GM18498 (cell line): ENCODE results near the gene SPOCK1.

Experiments used
- ATAC-seq: cut with Tn5 transposase; IDR thresholded peaks from one replicate; pipeline ENCODE4 v1.9.1; 2021; ENCODE audit warnings: mild to moderate bottlenecking, moderate library complexity; ENCODE audit not compliant: unreplicated experiment

The SPOCK1 gene

GRCh38 chr5:137496919-137497318, 2.2 kb downstream of the SPOCK1 start:
- ATAC-seq: no peak

DNA sequence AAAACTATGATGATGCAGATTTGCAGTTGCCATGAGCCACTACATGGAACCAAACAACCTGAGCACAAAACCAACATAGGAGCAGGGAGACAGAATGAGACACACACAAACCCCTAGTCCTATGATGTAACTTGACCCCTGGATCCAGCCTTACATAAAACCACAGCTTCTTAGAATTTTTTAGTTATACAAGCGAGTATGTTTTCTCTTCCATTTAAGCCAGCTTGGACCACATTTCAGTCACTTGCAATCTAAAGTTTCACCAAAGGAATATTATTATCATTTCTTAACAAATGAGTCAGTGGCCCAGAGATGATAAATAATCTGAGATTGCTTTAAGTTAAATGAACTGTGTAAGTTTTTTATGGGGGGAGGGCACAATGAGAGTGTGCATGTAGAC, 6.8 kb downstream of the SPOCK1 start:
- no peak for ATAC-seq

- ATAC-seq: no peak
Measured at GRCh38 chr5:137491121-137491520, 8.0 kb downstream of the SPOCK1 start.

GRCh38 chr5:137490591-137490990, 8.5 kb downstream of the SPOCK1 start:
- no peak for ATAC-seq

DNA sequence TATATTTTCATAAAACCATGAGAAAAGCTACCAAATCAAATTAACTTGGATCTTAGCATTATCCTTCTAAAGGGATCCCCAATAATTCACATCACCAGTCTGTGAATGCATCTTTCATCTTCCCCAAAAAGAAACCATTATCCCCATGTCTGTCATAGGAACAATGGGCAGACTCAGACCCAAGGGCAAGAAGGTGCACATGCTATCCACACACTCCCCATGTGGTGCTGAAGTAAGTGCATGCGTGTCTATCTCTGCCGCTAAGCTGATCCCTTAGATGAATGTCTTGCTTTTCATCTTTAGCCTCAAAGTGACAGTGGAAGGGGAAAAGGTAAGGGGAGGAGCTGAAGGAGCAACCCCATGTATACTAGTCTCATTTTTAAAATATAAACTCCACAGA, 10.2 kb downstream of the SPOCK1 start:
- no peak for ATAC-seq

GRCh38 chr5:137488516-137488915, 10.6 kb downstream of the SPOCK1 start:
- no peak for ATAC-seq

DNA sequence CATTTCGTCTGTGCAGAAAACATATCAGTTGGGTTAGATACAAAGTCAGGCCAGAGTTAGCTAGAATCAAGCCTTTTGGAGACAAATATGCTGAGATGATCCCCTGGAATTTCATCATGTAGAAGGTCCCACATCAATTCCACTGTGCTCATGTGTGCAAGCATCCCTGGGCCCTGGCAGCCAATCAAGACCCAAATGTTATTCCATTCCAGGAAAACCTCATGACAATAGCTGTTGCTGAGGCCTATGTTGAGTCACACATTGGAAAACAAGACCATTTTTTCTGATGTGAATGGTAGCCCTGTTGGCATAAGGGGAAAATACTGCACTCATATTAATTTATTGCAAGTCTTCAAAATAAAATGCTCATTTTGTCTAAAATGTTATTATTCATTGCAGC, 11.5 kb downstream of the SPOCK1 start:
- no peak for ATAC-seq

GRCh38 chr5:137486707-137487106, 12.4 kb downstream of the SPOCK1 start:
- ATAC-seq: no peak

DNA sequence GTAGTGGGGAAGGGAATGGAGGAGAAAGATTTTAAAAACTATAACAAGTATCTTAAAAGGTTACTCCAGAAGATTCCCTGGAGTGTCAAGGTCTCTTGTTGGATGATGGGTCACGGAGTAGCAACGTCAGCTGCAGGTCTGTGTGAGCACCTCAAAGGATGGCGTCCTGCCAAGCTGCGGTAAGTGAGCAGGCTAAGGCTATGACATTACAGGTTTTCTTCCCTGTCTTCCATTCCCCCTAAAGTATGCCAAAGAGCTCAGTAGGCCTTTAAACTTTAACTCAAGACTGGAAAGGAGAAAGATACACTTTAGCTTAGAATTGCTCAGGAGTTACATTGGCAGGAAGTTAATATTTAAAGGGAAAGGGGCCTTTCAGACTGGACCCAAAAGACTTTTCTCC, 17.5 kb downstream of the SPOCK1 start:
- no peak for ATAC-seq

DNA sequence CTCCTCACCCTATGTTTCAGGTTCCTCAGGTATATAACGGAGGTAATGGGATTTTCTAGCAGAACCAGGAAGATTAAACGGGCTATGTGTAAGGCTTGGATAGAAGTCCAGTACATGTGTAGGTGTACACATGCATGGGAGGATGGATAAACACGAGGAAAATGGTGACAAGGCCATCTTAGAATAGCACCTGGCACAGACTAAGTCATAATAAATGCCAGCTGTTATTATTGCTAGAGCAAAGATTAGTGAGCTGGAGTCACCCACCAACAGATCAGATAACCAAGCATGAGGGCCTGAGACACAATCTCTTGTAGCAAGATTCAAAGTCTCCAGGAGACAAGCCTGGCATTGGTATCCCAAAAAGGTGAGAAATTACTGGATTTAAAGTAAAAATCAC, 21.1 kb downstream of the SPOCK1 start:
- no peak for ATAC-seq

DNA sequence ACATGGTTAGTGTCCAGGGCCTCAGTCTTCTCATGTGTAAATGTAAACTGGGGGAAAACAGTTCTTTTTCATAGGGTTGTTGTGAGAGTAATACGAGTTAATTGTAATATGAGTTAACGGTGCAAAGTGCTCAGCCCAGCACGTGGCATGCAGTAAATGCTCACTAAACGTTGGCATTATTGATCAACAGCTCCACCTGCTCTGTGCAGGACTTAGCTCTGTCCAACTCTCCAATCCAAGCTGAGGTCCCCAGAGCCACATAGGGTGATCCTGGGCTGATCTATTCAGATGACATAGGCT, 28.3 kb downstream of the SPOCK1 start:
- ATAC-seq: no peak

DNA sequence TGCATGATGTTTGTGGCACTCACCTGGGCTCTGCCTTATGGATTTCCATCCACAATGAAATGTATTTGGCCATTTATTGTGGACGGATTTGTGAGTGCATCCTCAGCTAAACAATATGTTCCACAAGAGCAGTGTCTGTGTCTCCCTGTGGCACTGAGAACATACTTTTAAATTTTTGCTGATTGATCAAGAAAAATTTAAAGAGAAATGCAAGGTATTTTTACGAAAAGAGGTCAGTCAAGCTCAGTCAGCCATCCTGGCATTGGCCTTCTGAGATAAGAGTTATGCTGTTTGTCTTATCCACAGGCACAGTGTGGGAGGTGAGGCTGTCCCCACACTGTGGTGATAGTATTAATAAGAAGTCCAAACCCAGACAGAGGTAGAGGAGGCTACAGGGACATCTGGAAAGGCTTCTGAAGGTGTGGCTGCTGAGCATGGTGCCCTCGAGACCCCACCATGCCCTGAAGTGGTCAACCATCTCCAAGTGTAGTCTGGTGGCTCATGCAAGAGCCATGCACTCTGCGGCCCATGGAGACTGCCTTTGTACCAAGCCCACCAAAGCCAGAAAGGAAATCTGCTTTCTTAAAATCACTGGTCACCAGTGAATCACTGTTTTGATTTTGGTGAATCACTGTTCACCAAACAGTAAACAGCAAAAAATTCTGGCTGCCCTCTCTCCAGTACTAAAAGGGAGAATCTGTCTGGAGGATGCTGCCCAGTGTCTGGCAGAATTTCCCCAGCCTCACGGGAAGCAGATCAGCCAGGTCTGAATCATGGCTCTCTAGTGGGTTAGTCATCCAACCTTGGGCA, 28.8 kb downstream of the SPOCK1 start:
- ATAC-seq: no peak

GRCh38 chr5:137466889-137467288, 32.2 kb downstream of the SPOCK1 start:
- no peak for ATAC-seq

GRCh38 chr5:137465930-137466329, 33.2 kb downstream of the SPOCK1 start:
- no peak for ATAC-seq

GRCh38 chr5:137462816-137463520, 36.2 kb downstream of the SPOCK1 start:
- ATAC-seq: no peak

- ATAC-seq: no peak
Measured at GRCh38 chr5:137462265-137462590, 36.9 kb downstream of the SPOCK1 start.

DNA sequence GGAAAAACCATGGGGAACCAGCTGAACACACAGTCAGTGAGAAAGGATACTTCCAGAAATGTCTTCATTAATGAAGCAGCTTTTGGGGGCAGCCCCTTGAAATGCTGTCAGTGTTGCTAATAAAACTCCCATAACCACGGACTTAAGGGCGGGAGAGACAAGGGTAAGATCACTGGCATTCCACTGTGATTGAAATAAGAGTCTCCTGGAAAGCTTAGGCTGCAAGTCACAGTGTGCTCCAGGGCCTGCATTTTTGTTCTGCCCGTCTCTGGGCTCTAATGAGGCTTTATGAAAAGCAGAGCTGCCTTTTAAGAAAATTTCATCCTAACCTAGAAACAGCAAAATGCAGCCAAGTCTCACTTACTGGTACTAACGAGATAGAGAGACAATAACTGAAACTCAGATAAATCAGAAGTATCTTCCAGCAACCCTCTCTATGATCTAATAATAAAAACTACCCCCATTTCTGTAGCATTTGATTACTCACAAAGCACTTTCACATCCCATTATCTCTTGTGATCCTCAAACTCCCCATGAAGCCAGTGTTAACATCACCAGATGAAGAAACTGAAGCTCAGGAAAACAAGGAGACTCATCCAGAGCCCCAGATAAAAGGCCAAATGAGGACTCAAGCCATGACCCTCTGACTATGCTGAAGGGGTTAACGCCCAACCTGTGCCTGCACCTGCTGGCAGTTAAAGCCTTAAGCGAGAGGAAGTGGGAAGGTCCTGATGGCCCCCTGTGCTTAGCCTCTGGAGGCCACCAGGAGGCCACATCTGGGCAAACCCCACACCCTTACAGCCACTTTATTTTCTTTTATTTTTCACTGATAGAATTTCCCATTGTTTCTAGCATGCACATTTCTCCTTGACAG, 37.5 kb downstream of the SPOCK1 start:
- ATAC-seq: no peak

DNA sequence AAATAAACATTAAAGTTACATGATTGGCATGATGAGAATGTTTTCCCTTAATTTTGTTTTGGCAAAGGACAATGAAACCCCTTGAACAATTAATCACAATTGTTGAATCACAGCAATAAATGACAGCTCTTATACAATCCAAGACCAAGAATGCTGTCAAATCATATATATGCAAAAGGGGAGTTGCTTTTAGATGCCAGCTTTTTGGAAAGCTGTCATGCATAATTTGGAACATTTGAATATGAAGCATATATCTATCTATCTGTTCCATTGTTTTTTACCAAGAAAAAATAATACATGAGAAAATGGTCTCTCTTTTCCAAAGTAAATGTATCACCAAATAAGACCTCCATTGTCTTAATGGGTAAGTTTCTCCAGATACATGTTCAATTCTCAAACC, 44.5 kb downstream of the SPOCK1 start:
- no peak for ATAC-seq

- no peak for ATAC-seq
Measured at GRCh38 chr5:137453483-137454080, 45.5 kb downstream of the SPOCK1 start.

- ATAC-seq: no peak
Measured at GRCh38 chr5:137450759-137451158, 48.4 kb downstream of the SPOCK1 start.

- ATAC-seq: no peak
Measured at GRCh38 chr5:137448868-137449267, 50.3 kb downstream of the SPOCK1 start.
